ENCODE results near the gene MAPK4.

MAPK4 gene

DNA sequence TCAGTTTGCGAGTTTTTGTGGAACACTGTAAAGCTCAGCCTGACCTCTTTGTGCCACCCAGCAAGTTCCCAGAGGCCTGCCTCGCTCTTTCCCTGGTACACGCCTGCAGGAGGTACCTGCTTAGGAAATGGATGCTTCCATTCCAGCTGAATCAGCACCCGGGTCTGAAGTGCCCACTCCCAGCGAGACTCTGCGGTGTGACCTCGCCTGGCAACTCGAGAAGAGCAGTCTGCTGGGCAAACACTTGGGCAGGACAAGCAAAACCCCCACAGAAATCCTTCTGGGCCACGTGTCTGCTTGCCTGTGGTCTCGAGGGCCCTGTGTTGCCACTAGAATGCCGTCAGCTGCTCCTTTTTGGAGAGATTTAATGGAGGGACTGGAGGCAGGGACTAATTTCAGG is 127.6 kb downstream of the MAPK4 start:
- Histone ChIP-seq H3K4me1 (peaks cover 46% of the 10 kb centered on the region), H3K27ac (peak overlapping the region; percentile 82), H3K4me2 (ENCODE audit: low read length) (no peak overlapping the region), H2AFZ (peak overlapping the region; percentile 59), H3K36me3 (ENCODE audit: control insufficient read depth, insufficient read depth, low read length) (no peaks in the 10 kb centered on the region), H3K27me3 (ENCODE audit: control insufficient read depth, insufficient read depth, low read length) (no peaks in the 10 kb centered on the region), H3K9ac (no peak overlapping the region), H3K4me3 (ENCODE audit: low read depth, low read length) (no peak overlapping the region), H3K79me2 (peaks cover 32% of the 10 kb centered on the region), H3K9me3 (ENCODE audit: control insufficient read depth, low read length) (no peaks in the 10 kb centered on the region)
- TF ChIP-seq, protein P1, sequence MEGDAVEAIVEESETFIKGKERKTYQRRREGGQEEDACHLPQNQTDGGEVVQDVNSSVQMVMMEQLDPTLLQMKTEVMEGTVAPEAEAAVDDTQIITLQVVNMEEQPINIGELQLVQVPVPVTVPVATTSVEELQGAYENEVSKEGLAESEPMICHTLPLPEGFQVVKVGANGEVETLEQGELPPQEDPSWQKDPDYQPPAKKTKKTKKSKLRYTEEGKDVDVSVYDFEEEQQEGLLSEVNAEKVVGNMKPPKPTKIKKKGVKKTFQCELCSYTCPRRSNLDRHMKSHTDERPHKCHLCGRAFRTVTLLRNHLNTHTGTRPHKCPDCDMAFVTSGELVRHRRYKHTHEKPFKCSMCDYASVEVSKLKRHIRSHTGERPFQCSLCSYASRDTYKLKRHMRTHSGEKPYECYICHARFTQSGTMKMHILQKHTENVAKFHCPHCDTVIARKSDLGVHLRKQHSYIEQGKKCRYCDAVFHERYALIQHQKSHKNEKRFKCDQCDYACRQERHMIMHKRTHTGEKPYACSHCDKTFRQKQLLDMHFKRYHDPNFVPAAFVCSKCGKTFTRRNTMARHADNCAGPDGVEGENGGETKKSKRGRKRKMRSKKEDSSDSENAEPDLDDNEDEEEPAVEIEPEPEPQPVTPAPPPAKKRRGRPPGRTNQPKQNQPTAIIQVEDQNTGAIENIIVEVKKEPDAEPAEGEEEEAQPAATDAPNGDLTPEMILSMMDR (IDR thresholded peaks at IDR 0.05), result no peak

DNA sequence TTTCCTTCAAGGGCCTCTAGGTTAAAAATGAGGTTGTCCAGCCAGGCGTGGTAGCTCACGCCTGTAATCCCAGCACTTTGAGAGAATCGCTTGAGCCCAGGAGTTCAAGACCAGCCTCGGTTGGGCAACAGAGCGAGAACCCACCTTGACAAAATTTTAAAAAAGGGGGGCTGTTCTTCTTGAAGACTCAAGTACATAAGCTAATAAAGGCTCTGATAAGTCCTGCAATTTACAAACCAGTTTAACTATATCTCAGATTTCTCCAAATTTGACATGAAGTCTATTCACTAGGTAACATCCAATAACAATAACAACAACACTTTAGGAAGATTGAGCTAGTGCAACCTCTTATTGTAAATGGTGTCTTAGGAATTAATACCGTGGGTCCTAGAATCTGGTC is 129.7 kb downstream of the MAPK4 start:
- Histone ChIP-seq H3K4me2 (ENCODE audit: low read length) (no peak overlapping the region), H3K27ac (peak overlapping the region; percentile 43), H3K36me3 (ENCODE audit: control insufficient read depth, insufficient read depth, low read length) (no peaks in the 10 kb centered on the region), H3K9me3 (ENCODE audit: control insufficient read depth, low read length) (no peaks in the 10 kb centered on the region), H3K79me2 (peaks cover 46% of the 10 kb centered on the region), H2AFZ (no peak overlapping the region), H3K9ac (no peak overlapping the region), H3K27me3 (ENCODE audit: control insufficient read depth, insufficient read depth, low read length) (no peaks in the 10 kb centered on the region), H3K4me3 (ENCODE audit: low read depth, low read length) (no peak overlapping the region), H3K4me1 (peaks cover 54% of the 10 kb centered on the region)
- TF ChIP-seq, protein P1 (IDR thresholded peaks at IDR 0.05), result no peak

GRCh38 chr18:50694147-50694546 is 134.3 kb downstream of the MAPK4 start:
- Histone ChIP-seq H3K4me3 (ENCODE audit: low read depth, low read length) (no peak overlapping the region), H3K4me2 (ENCODE audit: low read length) (no peak overlapping the region), H3K4me1 (peaks cover 52% of the 10 kb centered on the region), H3K36me3 (ENCODE audit: control insufficient read depth, insufficient read depth, low read length) (no peaks in the 10 kb centered on the region), H3K9ac (no peak overlapping the region), H3K9me3 (ENCODE audit: control insufficient read depth, low read length) (no peaks in the 10 kb centered on the region), H3K79me2 (peaks cover 80% of the 10 kb centered on the region), H2AFZ (no peak overlapping the region), H3K27ac (peak overlapping the region; percentile 13), H3K27me3 (ENCODE audit: control insufficient read depth, insufficient read depth, low read length) (no peaks in the 10 kb centered on the region)
- TF ChIP-seq, protein P1 (IDR thresholded peaks at IDR 0.05), result no peak

GRCh38 chr18:50695431-50696176 is 135.7 kb downstream of the MAPK4 start:
- H3K9me3 ChIP-seq (ENCODE audit: control insufficient read depth, low read length), result no peaks in the 10 kb centered on the region
- no peak overlapping the region for H3K4me2 ChIP-seq (ENCODE audit: low read length)
- peaks cover 50% of the 10 kb centered on the region for H3K4me1 ChIP-seq
- H3K36me3 ChIP-seq (ENCODE audit: control insufficient read depth, insufficient read depth, low read length), result no peaks in the 10 kb centered on the region
- no peak overlapping the region for H2AFZ ChIP-seq
- TF ChIP-seq, protein P1 (IDR thresholded peaks at IDR 0.05), result peak; percentile 26
- H3K9ac ChIP-seq, result no peak overlapping the region
- peak overlapping the region; percentile 41 for H3K27ac ChIP-seq
- H3K4me3 ChIP-seq (ENCODE audit: low read depth, low read length), result no peak overlapping the region
- peaks cover 80% of the 10 kb centered on the region for H3K79me2 ChIP-seq
- H3K27me3 ChIP-seq (ENCODE audit: control insufficient read depth, insufficient read depth, low read length), result no peaks in the 10 kb centered on the region

GRCh38 chr18:50696436-50696835 is 136.5 kb downstream of the MAPK4 start:
- Histone ChIP-seq H3K4me1 (peaks cover 50% of the 10 kb centered on the region), H3K27ac (peak overlapping the region; percentile 9), H2AFZ (peak overlapping the region; percentile 17), H3K9me3 (ENCODE audit: control insufficient read depth, low read length) (no peaks in the 10 kb centered on the region), H3K4me2 (ENCODE audit: low read length) (no peak overlapping the region), H3K27me3 (ENCODE audit: control insufficient read depth, insufficient read depth, low read length) (no peaks in the 10 kb centered on the region), H3K4me3 (ENCODE audit: low read depth, low read length) (no peak overlapping the region), H3K36me3 (ENCODE audit: control insufficient read depth, insufficient read depth, low read length) (no peaks in the 10 kb centered on the region), H3K9ac (no peak overlapping the region), H3K79me2 (peaks cover 75% of the 10 kb centered on the region)
- TF ChIP-seq, protein P1 (IDR thresholded peaks at IDR 0.05), result no peak
